Urinary bladder (tissue), 2 donors: ENCODE data around the gene PODN. TPM values are rescaled to one million over a fixed set of nuclear protein-coding genes. Genes with fewer than 3 reads are reported as not detected.

ENCODE experiments used
- polyA plus RNA-seq: library from polyadenylated mRNA; stranded (reverse); fragments of 200-250 nt; gene quantifications from one replicate; pipeline ENCODE4 v1.2.3, GENCODE V29; 2013
- small RNA-seq: library from RNA; depleted of rRNA; stranded (forward); fragments of <200 nt; gene quantifications from one replicate; pipeline ENCODE3, GENCODE V24; 2014
- total RNA-seq: library from RNA; depleted of rRNA; stranded (reverse); fragments of >200 nt; gene quantifications from one replicate; pipeline ENCODE4 v1.2.3, GENCODE V29; 2014
- donor health status: healthy.

PODN gene
- total and polyA plus RNA-seq, 2 donors = 17.1 to 224 TPM

Small RNAs within 50 kb of the gene (small RNA-seq; reads per million reads assigned to genes)
- not detected for gene HIGD1AP11

Other genes with a start within 250 kb of the PODN start
- 0.85 TPM for gene ZYG11A, start 219.5 kb upstream of the PODN start, total RNA-seq
- gene ZYG11A, start 219.5 kb upstream of the PODN start, polyA plus RNA-seq = 0.13 TPM
- 42.7 TPM for gene ECHDC2, start 140.5 kb upstream of the PODN start, total RNA-seq
- 121 TPM for gene ECHDC2, start 140.5 kb upstream of the PODN start, polyA plus RNA-seq
- gene SCP2, start 134.9 kb upstream of the PODN start, total RNA-seq = 137 TPM
- gene SCP2, start 134.9 kb upstream of the PODN start, polyA plus RNA-seq = 121 TPM
- not detected for gene SLC1A7, start 80.4 kb downstream of the PODN start, total RNA-seq
- gene SLC1A7, start 80.4 kb downstream of the PODN start, polyA plus RNA-seq = 0.29 TPM
- gene CPT2, start 134.6 kb downstream of the PODN start, total RNA-seq = 10.9 TPM
- gene CPT2, start 134.6 kb downstream of the PODN start, polyA plus RNA-seq = 16.9 TPM
- gene CZIB, start 158.4 kb downstream of the PODN start, total RNA-seq = 66.0 TPM
- gene CZIB, start 158.4 kb downstream of the PODN start, polyA plus RNA-seq = 115 TPM
- 39.3 TPM for gene MAGOH, start 176.3 kb downstream of the PODN start, total RNA-seq
- gene MAGOH, start 176.3 kb downstream of the PODN start, polyA plus RNA-seq = 73.2 TPM